Glutamatergic neuron (in vitro differentiated cells): ENCODE data around the gene TMEM225B. TPM values are rescaled to one million over a fixed set of nuclear protein-coding genes. Genes with fewer than 3 reads are reported as not detected.

Experiments used
- total RNA-seq: library from RNA; stranded (reverse); fragmentation: NEBNext Ultra II Directional; extraction: Animal tissue kit (Norgen Biotek cat#: 25700); gene quantifications from one replicate; pipeline ENCODE4 v1.2.1, GENCODE V29; 2021; ENCODE audit not compliant: unreplicated experiment

The TMEM225B gene
- total RNA-seq, 1 donor from 2014 or later = 0.66 TPM

Other genes with a start within 250 kb of the TMEM225B start
- 9.5 TPM for gene ARPC1B, start 223.5 kb upstream of the TMEM225B start, total RNA-seq
- 134 TPM for gene PDAP1, start 189.7 kb upstream of the TMEM225B start, total RNA-seq
- 73.9 TPM for gene BUD31, start 189.3 kb upstream of the TMEM225B start, total RNA-seq
- gene PTCD1, start 159.5 kb upstream of the TMEM225B start, total RNA-seq = 5.5 TPM
- gene CPSF4, start 159.3 kb upstream of the TMEM225B start, total RNA-seq = 106 TPM
- gene ATP5MF, start 132.1 kb upstream of the TMEM225B start, total RNA-seq = 291 TPM
- gene ZNF789, start 125.4 kb upstream of the TMEM225B start, total RNA-seq = 19.5 TPM
- gene ZNF394, start 98.0 kb upstream of the TMEM225B start, total RNA-seq = 19.9 TPM
- gene ZKSCAN5, start 93.6 kb upstream of the TMEM225B start, total RNA-seq = 18.7 TPM
- gene FAM200A, start 46.2 kb upstream of the TMEM225B start, total RNA-seq = 8.1 TPM
- gene ZNF655, start 39.6 kb upstream of the TMEM225B start, total RNA-seq = 74.0 TPM
- 26.6 TPM for gene ZSCAN25, start 18.7 kb downstream of the TMEM225B start, total RNA-seq
- gene CYP3A5, start 81.7 kb downstream of the TMEM225B start, total RNA-seq = not detected
- gene CYP3A7, start 136.9 kb downstream of the TMEM225B start, total RNA-seq = not detected
- gene CYP3A4, start 185.9 kb downstream of the TMEM225B start, total RNA-seq = not detected
- not detected for gene CYP3A43, start 229.7 kb downstream of the TMEM225B start, total RNA-seq